Measurements from ENCODE around the gene MYOM1.

The MYOM1 gene

DNA sequence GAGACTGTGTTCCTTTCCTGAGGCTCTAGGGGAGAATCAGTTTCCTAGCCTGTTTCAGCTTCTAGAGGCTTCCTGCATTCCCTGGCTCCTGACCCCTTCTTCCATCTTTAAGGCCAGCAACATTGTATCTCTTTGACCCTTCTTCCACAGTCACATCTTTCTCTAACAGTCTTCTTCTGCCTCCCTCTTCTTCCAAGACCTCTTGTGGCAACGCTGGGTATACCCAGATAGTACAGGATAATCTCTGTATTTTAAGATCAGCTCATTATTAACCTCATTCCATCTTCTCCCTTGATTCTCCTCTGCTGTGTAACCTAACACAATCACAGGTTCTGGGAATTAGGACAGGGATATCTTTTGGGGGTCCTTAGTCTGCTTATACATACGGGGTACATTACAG, 19.0 kb upstream of the MYOM1 start:
- Histone ChIP-seq H3K4me1 (ENCODE audit: control insufficient read depth in 1 of 2, insufficient read depth in 2 of 2, low read length in 2 of 2) (peaks cover 2 to 15% of the 10 kb centered on the region in 2 experiments), H3K27me3 (ENCODE audit: insufficient read depth, low read length) (no peaks in the 10 kb centered on the region), H4K8ac (ENCODE audit: low read depth, low read length) (no peak overlapping the region), H3K4me2 (ENCODE audit: low read length) (no peak overlapping the region), H4K91ac (ENCODE audit: low read depth, low read length) (no peak overlapping the region), H2BK120ac (ENCODE audit: insufficient read depth, low read length, poor library complexity) (no peak overlapping the region), H3K79me1 (ENCODE audit: low read length) (peaks cover 2% of the 10 kb centered on the region), H3K9me3 (ENCODE audit: insufficient read depth, low read depth, low read length) (peaks cover 6% of the 10 kb centered on the region), H3K18ac (ENCODE audit: low read length) (no peak overlapping the region), H2BK5ac (ENCODE audit: low read depth, low read length, poor library complexity) (no peak overlapping the region), H4K12ac (ENCODE audit: low read depth, low read length) (no peak overlapping the region), H3K79me2 (ENCODE audit: control insufficient read depth, insufficient read depth, low read length, poor library complexity) (no peaks in the 10 kb centered on the region), H3K4me3 (ENCODE audit: low read depth, low read length) (no peak overlapping the region), H3K36me3 (ENCODE audit: control insufficient read depth in 1 of 2, insufficient read depth in 2 of 2, low read length in 2 of 2) (peaks cover 0 to 2% of the 10 kb centered on the region in 2 experiments), H3K27ac (ENCODE audit: low read depth, low read length) (no peak overlapping the region), H3K4ac (ENCODE audit: low read depth, low read length) (no peak overlapping the region), H3K9ac (ENCODE audit: low read length) (no peak overlapping the region), H3K14ac (ENCODE audit: low read length) (no peak overlapping the region), H2AFZ (ENCODE audit: insufficient read depth, low read length, poor library complexity) (no peak overlapping the region), H2AK5ac (ENCODE audit: low read length) (no peak overlapping the region), H2BK12ac (ENCODE audit: low read length) (no peak overlapping the region), H3K23ac (ENCODE audit: low read length) (no peak overlapping the region)
- WGBS (ENCODE audit: extremely low coverage, insufficient coverage, insufficient read length) = no CpG with 5 or more reads among the region's 2 CpGs
- DNase-seq = no peak

DNA sequence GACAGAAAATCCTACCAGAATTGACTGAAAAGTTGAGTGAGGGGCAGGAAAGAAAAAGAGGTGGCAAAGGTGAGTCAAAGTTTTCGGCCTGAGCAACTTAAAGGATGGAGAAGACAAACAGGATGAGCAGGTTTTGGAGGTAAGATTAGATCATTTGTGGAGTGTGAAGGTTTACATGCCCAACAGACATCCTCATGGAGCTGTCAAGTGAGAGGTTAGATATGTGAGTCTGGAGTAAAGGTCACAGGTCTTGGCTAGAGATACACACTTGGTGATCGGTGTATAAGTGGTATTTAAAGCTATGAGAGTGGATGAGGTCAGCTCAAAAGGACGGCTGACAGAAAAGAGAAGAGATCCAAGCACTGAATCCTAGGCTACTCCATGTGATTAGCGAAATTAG, 16.7 kb upstream of the MYOM1 start:
- no peak overlapping the region for H2BK12ac ChIP-seq (ENCODE audit: low read length)
- H3K18ac ChIP-seq (ENCODE audit: low read length) = no peak overlapping the region
- no peak overlapping the region for H2AFZ ChIP-seq (ENCODE audit: insufficient read depth, low read length, poor library complexity)
- H3K4ac ChIP-seq (ENCODE audit: low read depth, low read length) = no peak overlapping the region
- no peak overlapping the region for H4K12ac ChIP-seq (ENCODE audit: low read depth, low read length)
- H3K23ac ChIP-seq (ENCODE audit: low read length) = no peak overlapping the region
- H3K4me2 ChIP-seq (ENCODE audit: low read length) = peak overlapping the region; percentile 14
- H3K79me2 ChIP-seq (ENCODE audit: control insufficient read depth, insufficient read depth, low read length, poor library complexity) = no peaks in the 10 kb centered on the region
- peak overlapping the region; percentile 42 for H2BK5ac ChIP-seq (ENCODE audit: low read depth, low read length, poor library complexity)
- H2BK120ac ChIP-seq (ENCODE audit: insufficient read depth, low read length, poor library complexity) = no peak overlapping the region
- H4K91ac ChIP-seq (ENCODE audit: low read depth, low read length) = no peak overlapping the region
- H4K8ac ChIP-seq (ENCODE audit: low read depth, low read length) = no peak overlapping the region
- H3K9ac ChIP-seq (ENCODE audit: low read length) = no peak overlapping the region
- WGBS (ENCODE audit: extremely low coverage, insufficient coverage, insufficient read length) = no CpG with 5 or more reads among the region's 4 CpGs
- H3K14ac ChIP-seq (ENCODE audit: low read length) = no peak overlapping the region
- no peak overlapping the region for H3K4me3 ChIP-seq (ENCODE audit: low read depth, low read length)
- peaks cover 4% of the 10 kb centered on the region for H3K9me3 ChIP-seq (ENCODE audit: insufficient read depth, low read depth, low read length)
- peaks cover 0 to 2% of the 10 kb centered on the region in 2 experiments for H3K36me3 ChIP-seq (ENCODE audit: control insufficient read depth in 1 of 2, insufficient read depth in 2 of 2, low read length in 2 of 2)
- H3K4me1 ChIP-seq (ENCODE audit: control insufficient read depth in 1 of 2, insufficient read depth in 2 of 2, low read length in 2 of 2) = peaks cover 2 to 17% of the 10 kb centered on the region in 2 experiments
- no peaks in the 10 kb centered on the region for H3K27me3 ChIP-seq (ENCODE audit: insufficient read depth, low read length)
- peak; percentile 65 to 97 for DNase-seq
- peak overlapping the region; percentile 72 for H3K27ac ChIP-seq (ENCODE audit: low read depth, low read length)
- H3K79me1 ChIP-seq (ENCODE audit: low read length) = peaks cover 2% of the 10 kb centered on the region
- H2AK5ac ChIP-seq (ENCODE audit: low read length) = no peak overlapping the region

DNA sequence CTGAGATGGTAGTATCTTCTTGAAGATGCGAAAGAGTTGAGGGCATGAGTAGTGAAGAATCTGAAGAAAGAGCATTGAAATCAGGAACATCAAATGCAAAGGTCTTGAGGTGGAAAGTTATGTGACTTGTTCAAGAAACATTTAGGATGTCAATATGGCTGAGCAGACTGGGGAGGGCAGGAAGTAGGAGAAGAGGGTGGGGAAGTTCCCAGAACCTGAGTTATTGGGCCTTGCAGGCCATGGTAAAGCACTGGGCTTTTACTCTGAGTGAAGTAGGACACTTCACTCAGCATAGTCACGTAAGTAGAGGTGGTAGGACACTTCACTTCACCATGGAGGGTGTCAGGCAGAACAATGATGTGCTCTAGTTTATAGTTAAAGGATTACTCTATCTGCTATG, 16.1 kb upstream of the MYOM1 start:
- no peak overlapping the region for H3K4me2 ChIP-seq (ENCODE audit: low read length)
- H3K36me3 ChIP-seq (ENCODE audit: control insufficient read depth in 1 of 2, insufficient read depth in 2 of 2, low read length in 2 of 2) = no peaks in the 10 kb centered on the region
- H3K18ac ChIP-seq (ENCODE audit: low read length) = no peak overlapping the region
- H3K4me3 ChIP-seq (ENCODE audit: low read depth, low read length) = no peak overlapping the region
- peak overlapping the region; percentile 55 for H2BK12ac ChIP-seq (ENCODE audit: low read length)
- WGBS (ENCODE audit: extremely low coverage, insufficient coverage, insufficient read length) = no CpG with 5 or more reads among the region's 2 CpGs
- no peak overlapping the region for H2AFZ ChIP-seq (ENCODE audit: insufficient read depth, low read length, poor library complexity)
- H3K23ac ChIP-seq (ENCODE audit: low read length) = no peak overlapping the region
- no peak overlapping the region for H4K12ac ChIP-seq (ENCODE audit: low read depth, low read length)
- H4K8ac ChIP-seq (ENCODE audit: low read depth, low read length) = no peak overlapping the region
- H3K27ac ChIP-seq (ENCODE audit: low read depth, low read length) = peak overlapping the region; percentile 72
- H3K4ac ChIP-seq (ENCODE audit: low read depth, low read length) = no peak overlapping the region
- H3K4me1 ChIP-seq (ENCODE audit: control insufficient read depth in 1 of 2, insufficient read depth in 2 of 2, low read length in 2 of 2) = peaks cover 2 to 17% of the 10 kb centered on the region in 2 experiments
- peaks cover 2% of the 10 kb centered on the region for H3K79me1 ChIP-seq (ENCODE audit: low read length)
- no peak overlapping the region for H3K9ac ChIP-seq (ENCODE audit: low read length)
- H3K27me3 ChIP-seq (ENCODE audit: insufficient read depth, low read length) = no peaks in the 10 kb centered on the region
- peak overlapping the region; percentile 38 for H4K91ac ChIP-seq (ENCODE audit: low read depth, low read length)
- no peaks in the 10 kb centered on the region for H3K79me2 ChIP-seq (ENCODE audit: control insufficient read depth, insufficient read depth, low read length, poor library complexity)
- no peaks in the 10 kb centered on the region for H3K9me3 ChIP-seq (ENCODE audit: insufficient read depth, low read depth, low read length)
- H2BK120ac ChIP-seq (ENCODE audit: insufficient read depth, low read length, poor library complexity) = peak overlapping the region; percentile 23
- no peak overlapping the region for H3K14ac ChIP-seq (ENCODE audit: low read length)
- no peak overlapping the region for H2AK5ac ChIP-seq (ENCODE audit: low read length)
- peak in 1 of 2 donors; percentile 44 for DNase-seq
- peak overlapping the region; percentile 10 for H2BK5ac ChIP-seq (ENCODE audit: low read depth, low read length, poor library complexity)

DNA sequence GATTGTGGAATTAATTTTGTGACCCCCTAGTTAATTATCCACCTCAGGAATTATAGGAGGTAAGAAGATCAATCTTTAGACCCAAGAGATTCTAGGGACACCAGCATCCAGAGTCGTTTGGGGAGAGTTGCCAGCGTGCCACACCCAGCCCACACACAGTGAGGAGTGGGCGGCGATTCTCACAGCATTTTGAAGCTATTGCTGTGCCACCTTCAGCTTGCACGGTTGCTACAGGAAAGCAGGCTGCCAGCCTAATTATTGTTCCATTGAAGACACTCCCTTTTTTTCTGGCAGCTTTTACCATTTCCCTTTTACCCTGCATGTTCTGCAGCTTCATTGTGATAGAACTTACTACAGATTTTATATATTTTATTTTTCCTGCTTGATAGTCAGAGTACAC, 14.7 kb upstream of the MYOM1 start:
- peak overlapping the region; percentile 86 for H3K18ac ChIP-seq (ENCODE audit: low read length)
- no peaks in the 10 kb centered on the region for H3K27me3 ChIP-seq (ENCODE audit: insufficient read depth, low read length)
- no CpG with 5 or more reads among the region's 5 CpGs for WGBS (ENCODE audit: extremely low coverage, insufficient coverage, insufficient read length)

More for the DNA sequence above, 14.7 kb upstream of the MYOM1 start:
- Histone ChIP-seq H4K8ac (ENCODE audit: low read depth, low read length) (no peak overlapping the region), H3K23ac (ENCODE audit: low read length) (no peak overlapping the region), H3K4me3 (ENCODE audit: low read depth, low read length) (no peak overlapping the region), H2BK5ac (ENCODE audit: low read depth, low read length, poor library complexity) (no peak overlapping the region), H2AK5ac (ENCODE audit: low read length) (no peak overlapping the region), H2BK12ac (ENCODE audit: low read length) (peak overlapping the region; percentile 79), H3K4me1 (ENCODE audit: control insufficient read depth in 1 of 2, insufficient read depth in 2 of 2, low read length in 2 of 2) (peaks cover 2 to 17% of the 10 kb centered on the region in 2 experiments), H2AFZ (ENCODE audit: insufficient read depth, low read length, poor library complexity) (no peak overlapping the region), H4K12ac (ENCODE audit: low read depth, low read length) (no peak overlapping the region), H3K9me3 (ENCODE audit: insufficient read depth, low read depth, low read length) (no peaks in the 10 kb centered on the region), H3K14ac (ENCODE audit: low read length) (peak overlapping the region; percentile 53), H3K9ac (ENCODE audit: low read length) (no peak overlapping the region), H3K79me1 (ENCODE audit: low read length) (peaks cover 2% of the 10 kb centered on the region), H3K27ac (ENCODE audit: low read depth, low read length) (no peak overlapping the region), H3K36me3 (ENCODE audit: control insufficient read depth in 1 of 2, insufficient read depth in 2 of 2, low read length in 2 of 2) (no peaks in the 10 kb centered on the region), H3K79me2 (ENCODE audit: control insufficient read depth, insufficient read depth, low read length, poor library complexity) (no peaks in the 10 kb centered on the region), H3K4ac (ENCODE audit: low read depth, low read length) (no peak overlapping the region), H3K4me2 (ENCODE audit: low read length) (no peak overlapping the region), H4K91ac (ENCODE audit: low read depth, low read length) (peak overlapping the region; percentile 61), H2BK120ac (ENCODE audit: insufficient read depth, low read length, poor library complexity) (no peak overlapping the region)
- DNase-seq = no peak
